ENCODE data around the gene HPS1. TPM values are rescaled to one million over a fixed set of nuclear protein-coding genes. Genes with fewer than 3 reads are reported as not detected.

HPS1 gene
- total RNA-seq (60.7 and 67.1 TPM in 2 replicates), polyA plus RNA-seq (67.5 and 81.3 TPM in 2 replicates), polyA minus RNA-seq (74.0 and 76.0 TPM in 2 replicates), Bru-seq, nascent RNA (percentile 71 among the genes with signal in this experiment), BruChase-seq, experiment 1, labeled RNA remaining after a 6-hour chase (percentile 69 among the genes with signal in this experiment), BruChase-seq, experiment 2, labeled RNA remaining after a 2-hour chase (percentile 70 among the genes with signal in this experiment)
- 50.2 and 60.3 TPM in 2 replicates for polyA plus RNA-seq (2011; cell fraction: cytosol; rRNA removed)
- polyA plus RNA-seq (2011; cell fraction: nucleus; rRNA removed) = 161 and 206 TPM in 2 replicates
- 51.9 and 57.0 TPM in 2 replicates for polyA plus RNA-seq (2012)
- polyA minus RNA-seq (2011; cell fraction: cytosol; rRNA and poly(A)+ RNA removed) = 15.3 TPM
- polyA minus RNA-seq (2011; cell fraction: nucleus; rRNA and poly(A)+ RNA removed) = 57.5 and 66.8 TPM in 2 replicates
- long read RNA-seq, transcript HPS1-207 (4 exons, 922 nt) = minor isoform, 18 of 237 reads
- long read RNA-seq, transcript HPS1-201 (20 exons, 3,703 nt) = major isoform, 44 of 237 reads
- long read RNA-seq, transcript HPS1-202 (10 exons, 1,580 nt) = minor isoform, 20 of 237 reads
- long read RNA-seq, partial matches to known transcripts = 53 of 237 reads
- long read RNA-seq, other reads (novel, unspliced or antisense) = 98 of 237 reads

DNA sequence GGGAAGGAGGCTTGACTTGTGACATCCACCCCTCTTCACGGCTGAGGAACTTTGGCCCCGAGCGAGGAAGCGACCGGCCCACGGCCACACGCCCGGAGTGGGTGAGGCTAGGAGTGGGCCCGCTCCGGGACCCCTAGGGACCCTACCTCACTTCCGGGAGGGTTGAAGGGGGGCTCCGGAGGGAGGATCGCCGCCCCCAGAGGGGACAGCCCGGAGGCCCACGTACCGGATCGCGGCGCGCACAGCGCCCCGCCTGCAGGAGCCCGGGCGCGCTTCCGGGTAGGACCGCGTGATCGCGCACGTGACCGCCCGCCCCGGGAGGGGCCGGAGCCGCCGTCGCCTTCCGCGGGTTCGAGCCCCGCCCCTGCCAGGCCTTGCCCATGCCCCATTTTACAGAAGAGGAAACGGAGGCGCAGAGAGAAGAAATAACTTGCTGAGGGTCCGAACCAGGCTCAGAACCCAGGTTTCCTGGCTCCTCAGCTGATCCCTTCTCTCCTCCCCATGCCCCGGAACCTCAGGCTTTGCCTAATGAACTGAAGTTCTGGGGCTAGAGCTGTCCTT, at the start of gene HPS1:
Gene HPS1, minus strand, starts transcription at position 275 of the 561 bp plus-strand sequence. CDS start 3,695 bp downstream, outside the sequence.
- no peaks in the 10 kb centered on the region for H3K9me3 ChIP-seq (replicated peaks; ENCODE audit: control insufficient read depth, insufficient read depth, low read length)
- dilution Hi-C loops (cut with MboI; ENCODE audit: extremely low pct_ligation_motif_present, low sequenced_read_pairs) (no loop called here), intact Hi-C loops (cut with micrococcal nuclease) (loop anchor here (1.0 kb wide), 3 partner anchors 14 to 177 kb away; partner anchors contain the start of gene PYROXD2)
- FAIRE-seq = peak; percentile 59
- peak; percentile 57 for DNase-seq (ENCODE audit: low read depth, low spot score)
- peak within 1 kb of the TSS; percentile 90 for H3K9ac ChIP-seq (replicated peaks; ENCODE audit: extremely low read depth, insufficient read depth, low read length)
- peak within 1 kb of the TSS; percentile 73 for H3K27ac ChIP-seq (ENCODE audit: insufficient read depth, low read depth, low read length)
- CTCF ChIA-PET = interaction anchor here (0.6 to 1.8 kb wide), 6 partner anchors 15 to 800 kb away, joined by 3 to 7 read pairs (median 4); no protein-coding TSS in a partner anchor
- no TSS peak for BruUV-seq (replicated peaks)
- H3K4me1 ChIP-seq (ENCODE audit: control insufficient read depth, extremely low read depth, insufficient read depth, low read length) = peaks cover 6% of the 10 kb centered on the region
- H4K20me1 ChIP-seq (replicated peaks; ENCODE audit: control insufficient read depth, extremely low read depth, insufficient read depth, low read length) = no peaks in the 10 kb centered on the region
- peak within 1 kb of the TSS; percentile 92 for H2AFZ ChIP-seq (ENCODE audit: low read depth, low read length)
- POLR2A ChIA-PET = interaction anchor here (1.2 kb wide), 1 partner anchor 14 kb away, joined by 4 read pairs; no protein-coding TSS in a partner anchor
- H3K4me3 ChIP-seq (replicated peaks in 1 of 3; ENCODE audit: insufficient read depth in 1 of 3, low read depth in 1 of 3, low read length in 3 of 3) = peak within 1 kb of the TSS; percentile 43 to 86 (median 70)
- H3K9me1 ChIP-seq (replicated peaks; ENCODE audit: control insufficient read depth, extremely low read depth, insufficient read depth, low read length) = no peaks in the 10 kb centered on the region
- peaks cover 9% of the 10 kb centered on the region for H3K79me2 ChIP-seq (ENCODE audit: control insufficient read depth, insufficient read depth, low read length)
- peaks cover 2 to 11% of the 10 kb centered on the region in 2 experiments for H3K36me3 ChIP-seq (ENCODE audit: control insufficient read depth in 2 of 2, extremely low read depth in 1 of 2, insufficient read depth in 2 of 2, low read length in 2 of 2)
- peak within 1 kb of the TSS; percentile 86 for H3K4me2 ChIP-seq (ENCODE audit: insufficient read depth, low read length)
- peak; percentile 89 for TF ChIP-seq POLR2AphosphoS5 (IDR thresholded peaks at IDR 0.05; ENCODE audit: insufficient read depth, low read depth, low read length)
- no peak for TF ChIP-seq GATA2 (IDR thresholded peaks at IDR 0.05; ENCODE audit: insufficient read depth, insufficient read length, low read depth, low read length)
- TF ChIP-seq POLR2A (IDR thresholded peaks at IDR 0.05; ENCODE audit: low read depth, low read length) = peak; percentile 88
- no peak for TF ChIP-seq FOS (IDR thresholded peaks at IDR 0.05; ENCODE audit: borderline replicate concordance, insufficient read depth, low read length)
- TF ChIP-seq JUN (IDR thresholded peaks at IDR 0.05; ENCODE audit: borderline replicate concordance, insufficient read depth, insufficient read length, low read depth) = no peak
- TF ChIP-seq, protein P1, sequence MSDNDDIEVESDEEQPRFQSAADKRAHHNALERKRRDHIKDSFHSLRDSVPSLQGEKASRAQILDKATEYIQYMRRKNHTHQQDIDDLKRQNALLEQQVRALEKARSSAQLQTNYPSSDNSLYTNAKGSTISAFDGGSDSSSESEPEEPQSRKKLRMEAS (IDR thresholded peaks at IDR 0.05; ENCODE audit: insufficient read depth, insufficient read length) = peak; percentile 91
- no peak for TF ChIP-seq EZH2 (IDR thresholded peaks at IDR 0.05; ENCODE audit: borderline replicate concordance, low read depth, low read length, severe bottlenecking)
- no peak for TF ChIP-seq MYC (IDR thresholded peaks at IDR 0.05; ENCODE audit: low read depth, low read length)
- TF ChIP-seq, protein P2, sequence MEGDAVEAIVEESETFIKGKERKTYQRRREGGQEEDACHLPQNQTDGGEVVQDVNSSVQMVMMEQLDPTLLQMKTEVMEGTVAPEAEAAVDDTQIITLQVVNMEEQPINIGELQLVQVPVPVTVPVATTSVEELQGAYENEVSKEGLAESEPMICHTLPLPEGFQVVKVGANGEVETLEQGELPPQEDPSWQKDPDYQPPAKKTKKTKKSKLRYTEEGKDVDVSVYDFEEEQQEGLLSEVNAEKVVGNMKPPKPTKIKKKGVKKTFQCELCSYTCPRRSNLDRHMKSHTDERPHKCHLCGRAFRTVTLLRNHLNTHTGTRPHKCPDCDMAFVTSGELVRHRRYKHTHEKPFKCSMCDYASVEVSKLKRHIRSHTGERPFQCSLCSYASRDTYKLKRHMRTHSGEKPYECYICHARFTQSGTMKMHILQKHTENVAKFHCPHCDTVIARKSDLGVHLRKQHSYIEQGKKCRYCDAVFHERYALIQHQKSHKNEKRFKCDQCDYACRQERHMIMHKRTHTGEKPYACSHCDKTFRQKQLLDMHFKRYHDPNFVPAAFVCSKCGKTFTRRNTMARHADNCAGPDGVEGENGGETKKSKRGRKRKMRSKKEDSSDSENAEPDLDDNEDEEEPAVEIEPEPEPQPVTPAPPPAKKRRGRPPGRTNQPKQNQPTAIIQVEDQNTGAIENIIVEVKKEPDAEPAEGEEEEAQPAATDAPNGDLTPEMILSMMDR (IDR thresholded peaks at IDR 0.05; ENCODE audit: extremely low read depth in 1 of 2, insufficient read depth in 1 of 2, low read depth in 1 of 2, low read length in 2 of 2) = no peak
- no peaks in the 10 kb centered on the region for H3K27me3 ChIP-seq (ENCODE audit: control insufficient read depth in 2 of 2, insufficient read depth in 2 of 2, low read length in 2 of 2)

All from endothelial cell of umbilical vein (primary cell).